SU-DHL-6 (cell line): Measurements from ENCODE around the gene C4BPB.

Source experiments
- H2AFZ ChIP-seq: fragments of 200-600 bp; sonication (generic); 2 replicates; pipeline ENCODE4 v1.6.1; 2014; ENCODE audit warnings: low read depth, mild to moderate bottlenecking, moderate library complexity, mixed read lengths, antibody characterized with exemption, low read length; ENCODE audit not compliant: severe bottlenecking
- H3F3A ChIP-seq: fragments of 200-600 bp; shearing (Covaris generic); 2 replicates; pipeline ENCODE4 v1.6.0; 2016; ENCODE audit warnings: antibody characterized with exemption, mild to moderate bottlenecking; ENCODE audit not compliant: insufficient read depth
- H3K27ac ChIP-seq: fragments of 200-600 bp; sonication (generic); 2 replicates; pipeline ENCODE4 v1.5.1; 2016; ENCODE audit warnings: low read depth, mild to moderate bottlenecking, low read length, moderate library complexity, mixed read lengths
- H3K27me3 ChIP-seq: fragments of 200-600 bp; sonication (generic), shearing (Covaris generic); 2 replicates; pipeline ENCODE4 v1.6.0; 2014; ENCODE audit warnings: mild to moderate bottlenecking, low read length
- H3K36me3 ChIP-seq: fragments of 200-600 bp; sonication (generic); 2 replicates; pipeline ENCODE4 v1.6.1; 2014; ENCODE audit warnings: mild to moderate bottlenecking, low read length, mixed read lengths
- H3K4me2 ChIP-seq: fragments of 300-600, 200-600 bp; shearing (Covaris generic), sonication (generic); 2 replicates; pipeline ENCODE4 v1.6.0; 2014; ENCODE audit warnings: low read length, low read depth, mild to moderate bottlenecking; ENCODE audit not compliant: poor library complexity, severe bottlenecking
- H3K4me3 ChIP-seq: fragments of 200-600 bp; sonication (generic); 2 replicates; pipeline ENCODE4 v1.5.1; 2014; ENCODE audit warnings: antibody characterized with exemption, low read length, mild to moderate bottlenecking, mixed read lengths; ENCODE audit not compliant: insufficient read depth, poor library complexity, severe bottlenecking
- H3K79me2 ChIP-seq: fragments of 200-600 bp; sonication (generic); 2 replicates; pipeline ENCODE4 v1.6.1; 2014; ENCODE audit warnings: mild to moderate bottlenecking, low read length, moderate library complexity; ENCODE audit not compliant: insufficient read depth
- H3K9ac ChIP-seq: fragments of 200-600 bp; sonication (generic); 2 replicates; pipeline ENCODE4 v1.7.0; 2014; ENCODE audit warnings: mild to moderate bottlenecking, low read length
- H3K9me2 ChIP-seq: fragments of 200-600 bp; sonication (generic); replicated peaks from 2 replicates; pipeline ENCODE4 v1.6.1; 2014; ENCODE audit warnings: low read length; ENCODE audit not compliant: insufficient read depth
- H3K9me3 ChIP-seq: fragments of 200-600 bp; sonication (generic); 2 replicates; pipeline ENCODE4 v1.6.1; 2014; ENCODE audit warnings: low read length, mixed read lengths; ENCODE audit not compliant: insufficient read depth
- H4K20me1 ChIP-seq: fragments of 200-600 bp; sonication (generic); 2 replicates; pipeline ENCODE4 v1.6.1; 2014; ENCODE audit warnings: low read depth, mild to moderate bottlenecking, antibody characterized with exemption, low read length, moderate library complexity, mixed read lengths
- CTCF ChIP-seq: fragments of 200-600 bp; sonication (generic); IDR thresholded peaks from one replicate; pipeline ENCODE4 v1.5.1; 2017; ENCODE audit warnings: antibody characterized with exemption, mild to moderate bottlenecking, low read length, moderate library complexity; ENCODE audit not compliant: insufficient read depth, poor library complexity, severe bottlenecking
- EZH2phosphoT487 ChIP-seq: fragments of 200-600 bp; sonication (generic), shearing (Covaris generic); conservative IDR thresholded peaks from 2 replicates; pipeline ENCODE4 v1.6.1; 2018; ENCODE audit warnings: mild to moderate bottlenecking, antibody characterized with exemption, low read length, moderate library complexity, mixed read lengths

The C4BPB gene

GRCh38 chr1:207093944-207094343, 5.3 kb downstream of the C4BPB start:
- Histone ChIP-seq H4K20me1 (no peaks in the 10 kb centered on the region), H3K4me3 (no peak overlapping the region), H3K9me2 (no peaks in the 10 kb centered on the region), H3K4me2 (no peak overlapping the region), H3K36me3 (no peaks in the 10 kb centered on the region), H3F3A (no peaks in the 10 kb centered on the region), H3K9ac (no peak overlapping the region), H3K9me3 (no peaks in the 10 kb centered on the region), H3K79me2 (no peaks in the 10 kb centered on the region), H3K27me3 (no peaks in the 10 kb centered on the region), H2AFZ (no peak overlapping the region), H3K27ac (no peak overlapping the region)
- TF ChIP-seq EZH2phosphoT487 (no peak), CTCF (no peak)

DNA sequence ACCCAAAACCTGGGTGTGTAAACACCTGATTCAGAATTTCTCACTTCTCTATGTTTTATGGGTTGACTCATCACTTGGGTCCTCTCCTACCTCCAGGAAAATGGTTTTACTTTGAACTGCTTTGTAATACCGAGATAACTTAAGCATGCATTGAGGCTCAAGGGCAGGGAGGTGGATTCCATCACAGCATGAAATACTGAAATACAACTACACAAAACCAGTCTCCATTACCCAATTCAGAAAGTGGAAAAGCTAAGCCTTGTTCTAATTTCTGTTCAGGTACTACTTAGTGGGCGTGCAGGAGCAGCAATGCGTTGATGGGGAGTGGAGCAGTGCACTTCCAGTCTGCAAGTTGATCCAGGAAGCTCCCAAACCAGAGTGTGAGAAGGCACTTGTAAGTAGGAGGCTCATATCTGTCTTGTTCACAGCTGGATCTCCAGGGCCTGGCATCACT, 9.2 kb downstream of the C4BPB start:
- 0 out of 2 replicates have a peak, but pooled peaks cover 2% of the 10 kb centered on the region for H3K27me3 ChIP-seq
- no peak for TF ChIP-seq CTCF
- TF ChIP-seq EZH2phosphoT487: no peak
- H2AFZ ChIP-seq: no peak overlapping the region
- H3K27ac ChIP-seq: no peak overlapping the region
- no peaks in the 10 kb centered on the region for H3K9me2 ChIP-seq
- no peaks in the 10 kb centered on the region for H3K79me2 ChIP-seq
- no peak overlapping the region for H3K4me2 ChIP-seq
- no peak overlapping the region for H3K4me3 ChIP-seq
- H4K20me1 ChIP-seq: no peaks in the 10 kb centered on the region
- no peaks in the 10 kb centered on the region for H3K9me3 ChIP-seq
- no peaks in the 10 kb centered on the region for H3F3A ChIP-seq
- H3K36me3 ChIP-seq: no peaks in the 10 kb centered on the region
- H3K9ac ChIP-seq: no peak overlapping the region

DNA sequence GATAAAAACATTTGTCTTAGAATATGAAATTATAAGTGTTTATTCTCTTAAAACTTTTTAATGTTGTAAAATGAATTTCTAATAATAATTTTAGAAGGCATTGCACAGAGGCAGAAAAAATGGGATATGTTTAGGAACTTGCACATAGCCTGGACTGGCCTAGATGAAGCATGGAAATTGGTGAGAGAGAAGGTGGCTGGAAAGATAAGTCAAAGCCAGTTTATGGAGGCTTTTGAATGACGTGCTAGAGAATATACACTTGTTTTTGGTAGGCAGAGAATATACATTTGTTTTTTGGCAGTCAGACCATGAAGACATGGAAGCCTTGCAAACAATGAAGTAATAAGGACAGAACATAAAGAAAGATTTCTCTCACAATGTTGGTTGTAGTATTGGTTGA, 13.1 kb downstream of the C4BPB start:
- Histone ChIP-seq H2AFZ (no peak overlapping the region), H3K27me3 (0 out of 2 replicates have a peak, but pooled peaks cover 2% of the 10 kb centered on the region), H3K4me3 (no peak overlapping the region), H4K20me1 (no peaks in the 10 kb centered on the region), H3K4me2 (no peak overlapping the region), H3K9me3 (no peaks in the 10 kb centered on the region), H3K9ac (no peak overlapping the region), H3K27ac (no peak overlapping the region), H3K36me3 (no peaks in the 10 kb centered on the region), H3K9me2 (no peaks in the 10 kb centered on the region), H3K79me2 (no peaks in the 10 kb centered on the region), H3F3A (no peaks in the 10 kb centered on the region)
- no peak for TF ChIP-seq CTCF
- TF ChIP-seq EZH2phosphoT487: no peak
